Measurements from ENCODE around the gene RNF180.
"Not testable (repeated sequence)": the region's sequence is repeated elsewhere in the genome, so short reads cannot be mapped to it uniquely, and the experiment has no call there.

RNF180 gene

GRCh38 chr5:64213531-64213930, 47.9 kb downstream of the RNF180 start:
- DNase-seq (ENCODE audit: low spot score): no peak
- no peak for TF ChIP-seq CTCF (IDR thresholded peaks at IDR 0.05; ENCODE audit: extremely low read depth, missing control alignments)

DNA sequence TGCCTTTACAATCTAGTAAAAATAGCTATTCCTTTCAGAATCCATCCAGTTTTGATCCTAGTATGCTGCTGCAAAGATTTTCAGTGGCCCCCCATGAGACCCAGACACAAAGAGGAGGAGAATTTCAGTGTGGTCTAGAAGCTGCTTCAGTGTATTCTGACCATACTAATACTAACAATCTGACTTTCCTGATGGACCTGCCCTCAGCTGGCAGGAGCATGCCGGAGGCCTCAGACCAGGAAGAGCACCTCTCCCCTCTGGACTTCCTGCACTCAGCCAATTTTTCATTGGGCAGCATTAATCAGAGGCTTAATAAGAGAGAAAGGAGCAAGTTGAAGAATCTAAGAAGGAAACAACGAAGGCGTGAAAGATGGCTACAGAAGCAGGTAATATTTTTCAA, 48.5 kb downstream of the RNF180 start:
- TF ChIP-seq CTCF (IDR thresholded peaks at IDR 0.05; ENCODE audit: extremely low read depth, missing control alignments): no peak
- no peak for DNase-seq (ENCODE audit: low spot score)

GRCh38 chr5:64221911-64222310, 56.3 kb downstream of the RNF180 start:
- DNase-seq (ENCODE audit: low spot score): no peak
- no peak for TF ChIP-seq CTCF (IDR thresholded peaks at IDR 0.05; ENCODE audit: extremely low read depth, missing control alignments)

- DNase-seq (ENCODE audit: low spot score): not testable (repeated sequence)
Observed at GRCh38 chr5:64225286-64225981, 59.8 kb downstream of the RNF180 start.

DNA sequence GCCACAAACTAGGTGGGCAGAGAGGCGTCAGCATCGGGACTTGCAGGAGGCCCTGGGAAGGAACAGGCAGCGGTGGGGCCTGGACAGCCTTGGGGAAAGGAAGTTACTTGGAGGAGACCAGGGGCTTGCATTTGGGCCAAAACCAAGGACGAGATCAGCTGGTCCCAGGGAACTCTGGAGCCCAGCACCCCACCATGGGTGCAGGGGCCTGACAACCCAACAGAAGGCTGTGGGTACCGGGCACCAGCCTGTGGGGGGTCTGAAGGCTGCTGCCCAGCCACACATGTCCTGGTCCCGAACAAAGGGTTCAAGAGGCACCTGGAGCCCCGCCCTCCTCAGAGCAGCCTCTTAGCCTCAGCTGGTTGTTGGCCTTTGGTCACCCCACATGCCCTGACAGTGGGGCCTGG, 61.5 kb downstream of the RNF180 start:
- not testable (repeated sequence) for DNase-seq (ENCODE audit: low spot score)

GRCh38 chr5:64229163-64229774, 63.6 kb downstream of the RNF180 start:
- TF ChIP-seq CTCF (IDR thresholded peaks at IDR 0.05; ENCODE audit: extremely low read depth, missing control alignments): peak; percentile 27
- peak; percentile 69 for DNase-seq (ENCODE audit: low spot score)

DNA sequence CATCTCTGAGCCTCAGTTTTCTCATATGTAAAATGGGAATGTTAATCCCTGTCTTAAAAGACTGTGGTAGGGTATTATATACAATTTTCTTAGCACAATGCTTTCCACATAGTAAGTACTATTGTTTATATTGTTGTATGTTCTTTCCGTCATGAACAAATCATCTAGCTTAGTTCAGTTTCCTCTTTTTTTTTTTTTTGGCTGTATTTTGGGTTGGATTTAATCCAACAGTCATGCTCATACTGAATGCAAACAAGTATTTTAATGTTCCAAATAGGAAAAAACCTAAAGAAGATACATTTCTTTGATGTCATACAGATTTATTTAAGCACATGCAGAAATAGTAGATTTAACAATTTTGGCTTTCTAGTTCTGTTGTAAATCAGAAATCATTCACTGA, 95.1 kb downstream of the RNF180 start:
- no peak for TF ChIP-seq CTCF (IDR thresholded peaks at IDR 0.05; ENCODE audit: extremely low read depth, missing control alignments)
- no peak for DNase-seq (ENCODE audit: low spot score)

- TF ChIP-seq CTCF (IDR thresholded peaks at IDR 0.05; ENCODE audit: extremely low read depth, missing control alignments): no peak
- DNase-seq (ENCODE audit: low spot score): no peak
Observed at GRCh38 chr5:64269164-64269563, 103.5 kb downstream of the RNF180 start.

Measured in GM20000 (cell line).